HepG2 (cell line): ENCODE results near the gene TBC1D16. TPM values are rescaled to one million over a fixed set of nuclear protein-coding genes. Genes with fewer than 3 reads are reported as not detected.

Experiments used
- ATAC-seq: fragments of 200-7000 bp; cut with Tn5 transposase; 3 replicates; pipeline ENCODE4 v1.9.1; 2020; ENCODE audit warnings: mild to moderate bottlenecking, moderate library complexity
- BruUV-seq: library from RNA; stranded (reverse); fragments of 400-500 nt; replicated peaks from 2 replicates; lab custom pipeline; 2021; lab: Mats Ljungman, UMichigan
- CTCF ChIA-PET: fragments of 300-600 bp; formaldehyde crosslinking; extraction: SDS; loops from one replicate; lab custom pipeline; 2021; ENCODE audit warnings: low total read pairs, inconsistent platforms, low intra/inter-chr PET ratio; lab: Yijun Ruan, JAX
- POLR2A ChIA-PET: fragments of 350-600 bp; sonication (Branson Sonifier 250); formaldehyde crosslinking; loops from one replicate; lab custom pipeline; 2020; ENCODE audit warnings: antibody characterized with exemption, inconsistent platforms; lab: Yijun Ruan, JAX
- DNase-seq: peaks from one replicate; pipeline ENCODE4 v3.0.0-alpha.2; 2015; ENCODE audit warnings: low spot score
- FAIRE-seq: peaks from 3 replicates; lab custom pipeline; 2011; peaks lifted over from hg19 to GRCh38; lab: Jason Lieb, UNC
- H2AFZ ChIP-seq: one replicate; pipeline ENCODE4 v1.6.1; 2011; ENCODE audit warnings: low read length, inconsistent platforms
- H3K27ac ChIP-seq: fragments of 300-600 bp; 3 replicates; pipeline ENCODE4 v1.8.0; 2011; ENCODE audit warnings: mixed run types, mild to moderate bottlenecking, mixed read lengths, low read length, inconsistent platforms; ENCODE audit not compliant: insufficient read depth; ENCODE audit errors: extremely low read length
- H3K27me3 ChIP-seq, 2 experiments: fragments of 200-600 bp in 1 of 2; 2 replicates in 1 of 2; 3 replicates in 1 of 2; pipeline versions ENCODE4 v1.6.0 to v1.8.0; 2011; ENCODE audit warnings: low read length in 2 of 2, mild to moderate bottlenecking in 2 of 2, moderate library complexity in 2 of 2, inconsistent platforms in 1 of 2; ENCODE audit not compliant: insufficient read depth in 2 of 2, control insufficient read depth in 1 of 2
- H3K36me3 ChIP-seq, 2 experiments: fragments of 200-600 bp in 1 of 2; replicated peaks in 1 of 2; 2 replicates in 1 of 2; 3 replicates in 1 of 2; pipeline versions ENCODE4 v1.5.1 to v1.8.0; 2011; ENCODE audit warnings: low read length in 2 of 2, inconsistent platforms in 1 of 2; ENCODE audit not compliant: insufficient read depth in 2 of 2, control insufficient read depth in 1 of 2
- H3K4me1 ChIP-seq: 2 replicates; pipeline ENCODE4 v1.5.1; 2012; ENCODE audit warnings: low read length, inconsistent platforms; ENCODE audit not compliant: insufficient read depth
- H3K4me2 ChIP-seq: 2 replicates; pipeline ENCODE4 v1.6.0; 2011; ENCODE audit warnings: low read depth, low read length, inconsistent platforms
- H3K4me3 ChIP-seq, 3 experiments: fragments of 200-600 bp in 1 of 3; sonication (generic), shearing (Covaris generic) in 1 of 3; replicated peaks in 1 of 3; 2 replicates each; pipeline ENCODE4 v1.5.1; 2011 to 2016; ENCODE audit warnings: low read length in 3 of 3, inconsistent platforms in 2 of 3, low read depth in 2 of 3, mild to moderate bottlenecking in 2 of 3, control low read depth in 1 of 3, mixed read lengths in 1 of 3; ENCODE audit not compliant: insufficient read depth in 1 of 3
- H3K79me2 ChIP-seq: one replicate; pipeline ENCODE4 v1.6.1; 2011; ENCODE audit warnings: low read length, inconsistent platforms; ENCODE audit not compliant: insufficient read depth
- H3K9ac ChIP-seq: 2 replicates; pipeline ENCODE4 v1.6.0; 2011; ENCODE audit warnings: mild to moderate bottlenecking, low read depth, low read length, inconsistent platforms; ENCODE audit not compliant: insufficient read depth
- H3K9me3 ChIP-seq: 2 replicates; pipeline ENCODE4 v1.5.1; 2012; ENCODE audit warnings: mild to moderate bottlenecking, low read length
- H4K20me1 ChIP-seq: 2 replicates; pipeline ENCODE4 v1.6.0; 2011; ENCODE audit warnings: inconsistent platforms, mild to moderate bottlenecking, low read length, moderate library complexity; ENCODE audit not compliant: insufficient read depth
- DMAP1 ChIP-seq: IDR thresholded peaks from 2 replicates; pipeline ENCODE4 v1.6.1; 2016
- EZH2 ChIP-seq: conservative IDR thresholded peaks from 2 replicates; pipeline ENCODE4 v1.6.1; 2012; ENCODE audit warnings: mild to moderate bottlenecking, low read depth, low read length, moderate library complexity
- GABPB1 ChIP-seq: IDR thresholded peaks from 2 replicates; pipeline ENCODE4 v1.6.1; 2016; ENCODE audit warnings: mild to moderate bottlenecking, missing genetic modification reagents, moderate library complexity, missing compliant biosample characterization
- JUN ChIP-seq: sonication (generic); formaldehyde crosslinking; IDR thresholded peaks from 2 replicates; pipeline ENCODE4 v1.4.0; 2020; ENCODE audit warnings: mild to moderate bottlenecking, missing genetic modification reagents
- KLF12 ChIP-seq: sonication (generic); formaldehyde crosslinking; IDR thresholded peaks from 2 replicates; pipeline ENCODE4 v1.4.0; 2020; ENCODE audit warnings: missing genetic modification reagents, borderline replicate concordance
- MEF2D ChIP-seq: sonication (generic); formaldehyde crosslinking; IDR thresholded peaks from 2 replicates; pipeline ENCODE4 v1.5.1; 2020; ENCODE audit warnings: mild to moderate bottlenecking, missing genetic modification reagents
- PHF5A ChIP-seq: IDR thresholded peaks from one replicate; pipeline ENCODE4 v1.6.1; 2018; ENCODE audit warnings: low read depth, missing genetic modification reagents; ENCODE audit not compliant: unreplicated experiment
- POLR2A ChIP-seq, 2 experiments: IDR thresholded peaks; 2 replicates each; pipeline ENCODE4 v1.6.1; 2011; ENCODE audit warnings: low read depth in 2 of 2, low read length in 2 of 2, mild to moderate bottlenecking in 1 of 2, moderate library complexity in 1 of 2; ENCODE audit not compliant: insufficient read depth in 1 of 2
- SMAD1 ChIP-seq: sonication (generic); formaldehyde crosslinking; IDR thresholded peaks from 2 replicates; pipeline ENCODE4 v1.4.0; 2020; ENCODE audit warnings: missing genetic modification reagents, low read depth, mild to moderate bottlenecking, borderline replicate concordance
- TMF1 ChIP-seq: sonication (generic); formaldehyde crosslinking; IDR thresholded peaks from 2 replicates; pipeline ENCODE4 v1.8.1; 2022; ENCODE audit warnings: low read depth, missing genetic modification reagents
- U2AF2 ChIP-seq: fragments of 200-400 bp; formaldehyde crosslinking; IDR thresholded peaks from 2 replicates; pipeline ENCODE4 v1.6.1; 2017; ENCODE audit warnings: low read depth, mild to moderate bottlenecking, low read length
- ZNF235 ChIP-seq: sonication (generic); formaldehyde crosslinking; IDR thresholded peaks from 2 replicates; pipeline ENCODE4 v1.8.1; 2023; ENCODE audit warnings: mild to moderate bottlenecking, missing genetic modification reagents, borderline replicate concordance
- ZNF569 ChIP-seq: sonication (generic); formaldehyde crosslinking; IDR thresholded peaks from 2 replicates; pipeline ENCODE4 v1.5.0; 2020; ENCODE audit warnings: mild to moderate bottlenecking, missing genetic modification reagents, moderate library complexity, borderline replicate concordance
- ZNF605 ChIP-seq: sonication (generic); formaldehyde crosslinking; IDR thresholded peaks from 2 replicates; pipeline ENCODE4 v1.8.0; 2022; ENCODE audit warnings: mild to moderate bottlenecking, missing genetic modification reagents
- ZSCAN12 ChIP-seq: sonication (generic); formaldehyde crosslinking; IDR thresholded peaks from 2 replicates; pipeline ENCODE4 v1.9.0; 2021; ENCODE audit warnings: mild to moderate bottlenecking, missing genetic modification reagents
- ZSCAN25 ChIP-seq: sonication (generic); formaldehyde crosslinking; IDR thresholded peaks from 2 replicates; pipeline ENCODE4 v1.8.0; 2022; ENCODE audit warnings: mild to moderate bottlenecking, missing genetic modification reagents
- WGBS: methylation state at CpG from one replicate; pipeline ENCODE4 v1.1.6; 2017; ENCODE audit warnings: low lambda C conversion rate; 5-methylcytosine and 5-hydroxymethylcytosine counted together
- in situ Hi-C: cut with HindIII; loops from 2 replicates; pipeline ENCODE4 v1.10.0; 2017; ENCODE audit warnings: low pct_unique_long_range_greater_than_20kb; ENCODE audit not compliant: extremely low pct_ligation_motif_present
- intact Hi-C: fragments of 100-400 bp; cut with micrococcal nuclease; formaldehyde crosslinking; loops from one replicate; pipeline ENCODE4 v1.10.0; 2022; ENCODE audit not compliant: unreplicated experiment
- polyA plus RNA-seq, 8 experiments: library from polyadenylated mRNA; depleted of rRNA in 3 of 8; stranded (reverse) in 7 of 8; unstranded in 1 of 8; fragments of >200 nt; fragmentation: Illumina TruSeq in 4 of 8; extraction: Trizol in 4 of 8; gene quantifications; 2 replicates each; pipeline versions ENCODE4 v1.2.1 to v1.2.3, GENCODE V29; 2011 to 2016; ENCODE audit warnings: low read depth in 4 of 8, missing spikeins in 1 of 8, mixed read lengths in 1 of 8; ENCODE audit not compliant: insufficient read depth in 1 of 8
- total RNA-seq, 5 experiments: library from RNA; depleted of rRNA; stranded (reverse); fragments of >200 nt; fragmentation: Illumina TruSeq; extraction: Trizol; gene quantifications; 2 replicates each; pipeline ENCODE4 v1.2.3, GENCODE V29; 2016; ENCODE audit warnings: low read depth in 1 of 5
- TF ChIP-seq, protein P1 (sequence below): sonication (generic); formaldehyde crosslinking; IDR thresholded peaks from 2 replicates; pipeline ENCODE4 v1.5.0; 2020; ENCODE audit warnings: missing genetic modification reagents
- TF ChIP-seq, protein P2 (sequence below): sonication (generic); formaldehyde crosslinking; IDR thresholded peaks from 2 replicates; pipeline ENCODE4 v1.5.0; 2020; ENCODE audit warnings: missing genetic modification reagents
- TF ChIP-seq, protein P3 (sequence below): sonication (generic); formaldehyde crosslinking; IDR thresholded peaks from 2 replicates; pipeline ENCODE4 v1.4.0; 2020; ENCODE audit warnings: missing genetic modification reagents
- TF ChIP-seq, protein P4 (sequence below): IDR thresholded peaks from 2 replicates; pipeline ENCODE4 v1.6.1; 2018; ENCODE audit warnings: missing genetic modification reagents, mild to moderate bottlenecking, missing compliant biosample characterization
- TF ChIP-seq, protein P5 (sequence below): sonication (generic); formaldehyde crosslinking; IDR thresholded peaks from 2 replicates; pipeline ENCODE4 v1.4.0; 2020; ENCODE audit warnings: missing genetic modification reagents, low read depth, mild to moderate bottlenecking, borderline replicate concordance

The TBC1D16 gene
- total and polyA plus RNA-seq, 2 of the 13 experiments (the other 11 are each of a cell fraction or from before 2014, with no cell fraction given), result 14.9 to 24.9 TPM

DNA sequence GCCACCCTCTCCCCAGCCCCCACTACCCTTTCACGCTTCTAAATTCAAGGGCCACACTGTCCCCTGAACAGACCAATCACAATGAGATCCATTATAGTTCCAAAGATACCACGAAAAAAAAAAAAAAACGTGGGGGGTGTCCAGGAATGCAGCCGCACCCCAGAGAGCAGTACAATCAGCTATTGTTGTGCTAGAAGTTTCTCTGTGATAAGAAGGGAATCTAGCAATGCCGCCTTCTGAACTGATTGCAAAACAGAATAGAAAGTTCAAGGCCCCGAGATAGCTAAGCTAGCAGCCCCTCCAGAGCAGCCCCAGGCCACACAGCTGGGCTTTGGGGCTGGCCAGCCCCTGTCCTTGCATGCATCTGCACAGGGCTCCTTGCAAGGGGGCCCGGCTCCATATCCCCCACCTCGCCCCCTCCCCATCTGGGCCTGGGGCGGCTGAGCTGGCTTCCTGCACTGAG is 109.5 kb downstream of the TBC1D16 start:
- H3K4me1 ChIP-seq, result peaks cover 72% of the 10 kb centered on the region
- H4K20me1 ChIP-seq, result no peaks in the 10 kb centered on the region
- FAIRE-seq (peak; percentile 78), ATAC-seq (peak; percentile 59), DNase-seq (peak; percentile 97)
- peak overlapping the region; percentile 66 for H3K4me2 ChIP-seq
- peak overlapping the region; percentile 59 for H3K9ac ChIP-seq
- in situ Hi-C loops, result loop anchor here (5.0 kb wide), 2 partner anchors 66 to 84 kb away; no protein-coding TSS in a partner anchor
- H3K4me3 ChIP-seq, result peak overlapping the region in 2 of 3 experiments; percentile 45 to 53; a peak in 4 of 6 replicates
- H3K27me3 ChIP-seq, result peaks cover 0 to 2% of the 10 kb centered on the region in 2 experiments; a peak in 2 of 5 replicates
- H3K27ac ChIP-seq, result peak overlapping the region; percentile 68
- no TSS peak for BruUV-seq
- H3K36me3 ChIP-seq, result no peaks in the 10 kb centered on the region
- no peaks in the 10 kb centered on the region for H3K79me2 ChIP-seq
- H2AFZ ChIP-seq, result no peak overlapping the region
- ChIA-PET CTCF (interaction anchor here (1.1 kb wide), 1 partner anchor 81 kb away, joined by 3 read pairs; no protein-coding TSS in a partner anchor), POLR2A (interaction anchor here (0.7 to 3.4 kb wide), 23 partner anchors 9 to 183 kb away, joined by 3 to 76 read pairs (median 6); partner anchors contain the start of genes CBX4, CBX8 and GAA)
- 1% methylated on average over 6 of the region's 9 CpGs for WGBS
- intact Hi-C loops, result loop anchor here (1.0 to 5.0 kb wide), 2 partner anchors 62 to 79 kb away; no protein-coding TSS in a partner anchor
- no peaks in the 10 kb centered on the region for H3K9me3 ChIP-seq
- TF ChIP-seq, protein P1, sequence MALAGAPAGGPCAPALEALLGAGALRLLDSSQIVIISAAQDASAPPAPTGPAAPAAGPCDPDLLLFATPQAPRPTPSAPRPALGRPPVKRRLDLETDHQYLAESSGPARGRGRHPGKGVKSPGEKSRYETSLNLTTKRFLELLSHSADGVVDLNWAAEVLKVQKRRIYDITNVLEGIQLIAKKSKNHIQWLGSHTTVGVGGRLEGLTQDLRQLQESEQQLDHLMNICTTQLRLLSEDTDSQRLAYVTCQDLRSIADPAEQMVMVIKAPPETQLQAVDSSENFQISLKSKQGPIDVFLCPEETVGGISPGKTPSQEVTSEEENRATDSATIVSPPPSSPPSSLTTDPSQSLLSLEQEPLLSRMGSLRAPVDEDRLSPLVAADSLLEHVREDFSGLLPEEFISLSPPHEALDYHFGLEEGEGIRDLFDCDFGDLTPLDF (CRISPR knock-in tag), result no peak
- TF ChIP-seq ZNF235 (CRISPR knock-in tag), result no peak
- TF ChIP-seq, protein P2, sequence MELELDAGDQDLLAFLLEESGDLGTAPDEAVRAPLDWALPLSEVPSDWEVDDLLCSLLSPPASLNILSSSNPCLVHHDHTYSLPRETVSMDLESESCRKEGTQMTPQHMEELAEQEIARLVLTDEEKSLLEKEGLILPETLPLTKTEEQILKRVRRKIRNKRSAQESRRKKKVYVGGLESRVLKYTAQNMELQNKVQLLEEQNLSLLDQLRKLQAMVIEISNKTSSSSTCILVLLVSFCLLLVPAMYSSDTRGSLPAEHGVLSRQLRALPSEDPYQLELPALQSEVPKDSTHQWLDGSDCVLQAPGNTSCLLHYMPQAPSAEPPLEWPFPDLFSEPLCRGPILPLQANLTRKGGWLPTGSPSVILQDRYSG (CRISPR knock-in tag), result no peak
- TF ChIP-seq TMF1, result no peak
- TF ChIP-seq, protein P3, sequence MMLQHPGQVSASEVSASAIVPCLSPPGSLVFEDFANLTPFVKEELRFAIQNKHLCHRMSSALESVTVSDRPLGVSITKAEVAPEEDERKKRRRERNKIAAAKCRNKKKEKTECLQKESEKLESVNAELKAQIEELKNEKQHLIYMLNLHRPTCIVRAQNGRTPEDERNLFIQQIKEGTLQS (CRISPR knock-in tag), result 0 out of 2 replicates have a peak, but pooled peaks have one; percentile 22
- TF ChIP-seq ZSCAN12, result no peak
- TF ChIP-seq ZSCAN25 (CRISPR knock-in tag), result no peak
- TF ChIP-seq U2AF2, result no peak
- peak; percentile 47; the same call in 1 of the 2 replicates for TF ChIP-seq ZNF605
- TF ChIP-seq EZH2, result no peak
- peak; percentile 48; the same call in 1 of the 2 replicates for TF ChIP-seq DMAP1
- no peak for TF ChIP-seq POLR2A (IDR thresholded peaks at IDR 0.05; ENCODE audit: insufficient read depth in 1 of 2, low read depth in 2 of 2, low read length in 2 of 2)
- TF ChIP-seq, protein P4, sequence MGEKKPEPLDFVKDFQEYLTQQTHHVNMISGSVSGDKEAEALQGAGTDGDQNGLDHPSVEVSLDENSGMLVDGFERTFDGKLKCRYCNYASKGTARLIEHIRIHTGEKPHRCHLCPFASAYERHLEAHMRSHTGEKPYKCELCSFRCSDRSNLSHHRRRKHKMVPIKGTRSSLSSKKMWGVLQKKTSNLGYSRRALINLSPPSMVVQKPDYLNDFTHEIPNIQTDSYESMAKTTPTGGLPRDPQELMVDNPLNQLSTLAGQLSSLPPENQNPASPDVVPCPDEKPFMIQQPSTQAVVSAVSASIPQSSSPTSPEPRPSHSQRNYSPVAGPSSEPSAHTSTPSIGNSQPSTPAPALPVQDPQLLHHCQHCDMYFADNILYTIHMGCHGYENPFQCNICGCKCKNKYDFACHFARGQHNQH (CRISPR knock-in tag), result no peak
- no peak for TF ChIP-seq ZNF569 (CRISPR knock-in tag)
- TF ChIP-seq JUN (CRISPR knock-in tag), result 0 out of 2 replicates have a peak, but pooled peaks have one; percentile 58
- no peak for TF ChIP-seq MEF2D
- TF ChIP-seq, protein P5, sequence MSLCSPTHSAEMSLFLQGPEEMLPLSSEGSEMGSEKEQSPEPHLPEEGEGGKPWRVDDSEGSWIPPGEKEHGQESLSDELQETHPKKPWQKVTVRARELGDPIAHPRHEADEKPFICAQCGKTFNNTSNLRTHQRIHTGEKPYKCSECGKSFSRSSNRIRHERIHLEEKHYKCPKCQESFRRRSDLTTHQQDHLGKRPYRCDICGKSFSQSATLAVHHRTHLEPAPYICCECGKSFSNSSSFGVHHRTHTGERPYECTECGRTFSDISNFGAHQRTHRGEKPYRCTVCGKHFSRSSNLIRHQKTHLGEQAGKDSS (CRISPR knock-in tag), result peak; percentile 43; the same call in 1 of the 2 replicates
- TF ChIP-seq SMAD1 (CRISPR knock-in tag), result no peak
- TF ChIP-seq GABPB1 (CRISPR knock-in tag), result no peak
- TF ChIP-seq PHF5A, result no peak
- no peak for TF ChIP-seq KLF12 (CRISPR knock-in tag)
